CD4-positive, alpha-beta memory T cell (primary cell): ENCODE data around the gene DNAH5. TPM values are rescaled to one million over a fixed set of nuclear protein-coding genes. Genes with fewer than 3 reads are reported as not detected.

Experiments used
- CTCF ChIA-PET: fragments of 350-600 bp; sonication (Branson Sonifier 250); formaldehyde crosslinking; loops from one replicate; lab custom pipeline; 2021; ENCODE audit warnings: inconsistent platforms; ENCODE audit not compliant: partially characterized antibody; lab: Charles Lee
- POLR2A ChIA-PET: fragments of 350-600 bp; sonication (Branson Sonifier 250); formaldehyde crosslinking; loops from one replicate; lab custom pipeline; 2021; ENCODE audit not compliant: partially characterized antibody; lab: Charles Lee
- DNase-seq, 5 donors: peaks; one replicate each; pipeline versions ENCODE4 v3.0.0 to v3.0.0-alpha.2; 2020 to 2022; ENCODE audit warnings: mixed read lengths in 1 of 5
- H3K27ac ChIP-seq: one replicate; pipeline ENCODE4 v1.7.0; 2013; ENCODE audit warnings: low read depth, low read length
- H3K27me3 ChIP-seq: 2 replicates; pipeline ENCODE4 v1.7.0; 2013; ENCODE audit warnings: mild to moderate bottlenecking, low read length, moderate library complexity; ENCODE audit not compliant: insufficient read depth
- H3K36me3 ChIP-seq: 2 replicates; pipeline ENCODE4 v1.7.0; 2013; ENCODE audit warnings: mild to moderate bottlenecking, low read length, moderate library complexity; ENCODE audit not compliant: insufficient read depth
- H3K4me1 ChIP-seq: 2 replicates; pipeline ENCODE4 v1.7.0; 2013; ENCODE audit warnings: mild to moderate bottlenecking, low read length, moderate library complexity; ENCODE audit not compliant: insufficient read depth
- H3K4me3 ChIP-seq, 2 donors: one replicate each; pipeline ENCODE4 v1.7.0; 2013; ENCODE audit warnings: low read length in 2 of 2, mild to moderate bottlenecking in 1 of 2
- H3K9me3 ChIP-seq, 2 donors: one replicate each; pipeline ENCODE4 v1.7.0; 2013; ENCODE audit warnings: low read length in 2 of 2, control low read depth in 1 of 2; ENCODE audit not compliant: control insufficient read depth in 1 of 2
- H3K27ac Mint-ChIP-seq, 7 donors: one replicate each; pipeline ENCODE4 v1.8.0; 2020 to 2021; ENCODE audit warnings: mixed read lengths in 7 of 7, mild to moderate bottlenecking in 6 of 7, inconsistent platforms in 3 of 7, moderate library complexity in 3 of 7
- H3K27me3 Mint-ChIP-seq, 2 donors: one replicate each; pipeline ENCODE4 v1.8.0; 2020 to 2021; ENCODE audit warnings: mixed read lengths in 2 of 2
- H3K36me3 Mint-ChIP-seq, 2 donors: one replicate each; pipeline ENCODE4 v1.8.0; 2020 to 2021; ENCODE audit warnings: mixed read lengths in 2 of 2, inconsistent platforms in 1 of 2, mild to moderate bottlenecking in 1 of 2
- H3K4me1 Mint-ChIP-seq, 4 donors: one replicate each; pipeline ENCODE4 v1.8.0; 2020 to 2021; ENCODE audit warnings: mixed read lengths in 4 of 4, mild to moderate bottlenecking in 1 of 4
- H3K4me3 Mint-ChIP-seq, 8 donors: one replicate each; pipeline ENCODE4 v1.8.0; 2020 to 2021; ENCODE audit warnings: mixed read lengths in 8 of 8, mild to moderate bottlenecking in 7 of 8, moderate library complexity in 6 of 8, inconsistent platforms in 3 of 8
- H3K9me3 Mint-ChIP-seq, 8 donors: one replicate each; pipeline ENCODE4 v1.8.0; 2020 to 2021; ENCODE audit warnings: mixed read lengths in 8 of 8, mild to moderate bottlenecking in 5 of 8, inconsistent platforms in 3 of 8, moderate library complexity in 1 of 8
- intact Hi-C: fragments of 100-400 bp; cut with micrococcal nuclease; formaldehyde crosslinking; loops from one replicate; pipeline ENCODE4 v1.15.1; 2023
- polyA plus RNA-seq, 2 donors: library from polyadenylated mRNA; unstranded; fragments of 300-500 nt; fragmentation: Illumina TruSeq; gene quantifications; one replicate each; pipeline ENCODE4 v1.2.3, GENCODE V29; 2021
- total RNA-seq, 2 experiments: library from RNA; stranded (reverse); gene quantifications; one replicate each; pipeline ENCODE4 v1.2.3, GENCODE V29; 2021

DNAH5 gene
- total RNA-seq, result not detected
- polyA plus RNA-seq, result not detected

- Histone ChIP-seq H3K4me1 (no peaks in the 10 kb centered on the region), H3K9me3 (no peaks in the 10 kb centered on the region), H3K36me3 (no peaks in the 10 kb centered on the region), H3K4me3 (no peak within 1 kb of the TSS), H3K27ac (no peak within 1 kb of the TSS), H3K27me3 (no peaks in the 10 kb centered on the region)
- no peak within 1 kb of the TSS for H3K27ac Mint-ChIP-seq
- H3K4me3 Mint-ChIP-seq, result no peak within 1 kb of the TSS
- intact Hi-C loops, result no loop called here
- peaks cover 0 to 6% (median 0%) of the 10 kb centered on the region in 8 donors for H3K9me3 Mint-ChIP-seq
- H3K4me1 Mint-ChIP-seq, result no peaks in the 10 kb centered on the region
- ChIA-PET POLR2A (no interaction called here), CTCF (no interaction called here)
- no peaks in the 10 kb centered on the region for H3K36me3 Mint-ChIP-seq
- no peaks in the 10 kb centered on the region for H3K27me3 Mint-ChIP-seq
- no peak for DNase-seq
Observed at GRCh38 chr5:13944560-13945199, at the start of gene DNAH5. TSS of gene DNAH5 (minus strand) at chr5:13944688. CDS start at chr5:13944438, 250 bp downstream.

GRCh38 chr5:13993926-13994325 is 49.4 kb upstream of the DNAH5 start:
- no peak overlapping the region for H3K4me3 ChIP-seq
- Mint-ChIP-seq H3K4me1 (no peaks in the 10 kb centered on the region), H3K27me3 (no peaks in the 10 kb centered on the region), H3K27ac (no peak overlapping the region), H3K36me3 (no peaks in the 10 kb centered on the region), H3K4me3 (no peak overlapping the region), H3K9me3 (peaks cover 2 to 21% (median 10%) of the 10 kb centered on the region in 8 donors)
- ChIA-PET POLR2A (no interaction called here), CTCF (no interaction called here)
- no peak for DNase-seq
- intact Hi-C loops, result no loop called here
- no peaks in the 10 kb centered on the region for H3K9me3 ChIP-seq
- H3K27me3 ChIP-seq, result no peaks in the 10 kb centered on the region
- H3K27ac ChIP-seq, result no peak overlapping the region
- no peaks in the 10 kb centered on the region for H3K36me3 ChIP-seq
- H3K4me1 ChIP-seq, result no peaks in the 10 kb centered on the region

GRCh38 chr5:13992795-13993194 is 48.3 kb upstream of the DNAH5 start:
- Histone ChIP-seq H3K36me3 (no peaks in the 10 kb centered on the region), H3K4me3 (no peak overlapping the region), H3K9me3 (no peaks in the 10 kb centered on the region), H3K4me1 (no peaks in the 10 kb centered on the region), H3K27ac (no peak overlapping the region), H3K27me3 (no peaks in the 10 kb centered on the region)
- H3K27me3 Mint-ChIP-seq, result no peaks in the 10 kb centered on the region
- intact Hi-C loops, result no loop called here
- H3K36me3 Mint-ChIP-seq, result no peaks in the 10 kb centered on the region
- ChIA-PET POLR2A (no interaction called here), CTCF (no interaction called here)
- DNase-seq, result no peak
- H3K27ac Mint-ChIP-seq, result no peak overlapping the region
- no peaks in the 10 kb centered on the region for H3K4me1 Mint-ChIP-seq
- peaks cover 0 to 16% (median 7%) of the 10 kb centered on the region in 8 donors for H3K9me3 Mint-ChIP-seq
- H3K4me3 Mint-ChIP-seq, result no peak overlapping the region

- H3K27me3 Mint-ChIP-seq, result peaks cover 0 to 2% of the 10 kb centered on the region in 2 donors
- intact Hi-C loops, result no loop called here
- no peak for DNase-seq
- Histone ChIP-seq H3K4me1 (no peaks in the 10 kb centered on the region), H3K27me3 (no peaks in the 10 kb centered on the region), H3K4me3 (no peak overlapping the region), H3K27ac (no peak overlapping the region), H3K36me3 (no peaks in the 10 kb centered on the region), H3K9me3 (no peaks in the 10 kb centered on the region)
- ChIA-PET CTCF (interaction anchor here (0.9 kb wide), 1 partner anchor 9 kb away, joined by 3 read pairs; no protein-coding TSS in a partner anchor), POLR2A (no interaction called here)
- H3K36me3 Mint-ChIP-seq, result no peaks in the 10 kb centered on the region
- H3K4me1 Mint-ChIP-seq, result no peaks in the 10 kb centered on the region
- no peak overlapping the region for H3K27ac Mint-ChIP-seq
- H3K4me3 Mint-ChIP-seq, result no peak overlapping the region
- peaks cover 0 to 9% (median 2%) of the 10 kb centered on the region in 8 donors for H3K9me3 Mint-ChIP-seq
Observed at GRCh38 chr5:13991365-13991764, 46.9 kb upstream of the DNAH5 start.

- no peak for DNase-seq
- Mint-ChIP-seq H3K27me3 (peaks cover 0 to 2% of the 10 kb centered on the region in 2 donors), H3K4me3 (no peak overlapping the region), H3K4me1 (no peaks in the 10 kb centered on the region), H3K9me3 (peaks cover 0 to 6% (median 1%) of the 10 kb centered on the region in 8 donors), H3K27ac (no peak overlapping the region), H3K36me3 (no peaks in the 10 kb centered on the region)
- intact Hi-C loops, result no loop called here
- CTCF ChIA-PET, result interaction anchor here (0.9 kb wide), 1 partner anchor 9 kb away, joined by 3 read pairs; no protein-coding TSS in a partner anchor
- Histone ChIP-seq H3K27ac (no peak overlapping the region), H3K27me3 (no peaks in the 10 kb centered on the region), H3K36me3 (no peaks in the 10 kb centered on the region), H3K4me1 (no peaks in the 10 kb centered on the region), H3K4me3 (no peak overlapping the region), H3K9me3 (no peaks in the 10 kb centered on the region)
- POLR2A ChIA-PET, result no interaction called here
Observed at GRCh38 chr5:13990896-13991295, 46.4 kb upstream of the DNAH5 start.

- Histone ChIP-seq H3K4me1 (no peaks in the 10 kb centered on the region), H3K27ac (no peak overlapping the region), H3K36me3 (no peaks in the 10 kb centered on the region), H3K9me3 (no peaks in the 10 kb centered on the region), H3K4me3 (no peak overlapping the region), H3K27me3 (no peaks in the 10 kb centered on the region)
- CTCF ChIA-PET, result interaction anchor here (0.7 kb wide), 1 partner anchor 913 kb away, joined by 3 read pairs; no protein-coding TSS in a partner anchor
- no peak for DNase-seq
- Mint-ChIP-seq H3K4me3 (no peak overlapping the region), H3K27me3 (peaks cover 0 to 3% of the 10 kb centered on the region in 2 donors), H3K9me3 (peaks cover 0 to 6% (median 1%) of the 10 kb centered on the region in 8 donors), H3K4me1 (no peaks in the 10 kb centered on the region), H3K36me3 (no peaks in the 10 kb centered on the region), H3K27ac (no peak overlapping the region)
- intact Hi-C loops, result loop anchor here (5.0 kb wide), 1 partner anchor 282 kb away; no protein-coding TSS in a partner anchor
- POLR2A ChIA-PET, result no interaction called here
Observed at GRCh38 chr5:13989832-13990231, 45.3 kb upstream of the DNAH5 start.

GRCh38 chr5:13987843-13988464 is 43.5 kb upstream of the DNAH5 start:
- intact Hi-C loops, result loop anchor here (5.0 kb wide), 1 partner anchor 284 kb away; no protein-coding TSS in a partner anchor
- H3K27ac ChIP-seq, result no peak overlapping the region
- H3K27me3 Mint-ChIP-seq, result peaks cover 0 to 3% of the 10 kb centered on the region in 2 donors
- CTCF ChIA-PET, result interaction anchor here (1.3 kb wide), 1 partner anchor 282 kb away, joined by 3 read pairs; no protein-coding TSS in a partner anchor
- H3K4me3 ChIP-seq, result no peak overlapping the region
- peaks cover 0 to 7% (median 1%) of the 10 kb centered on the region in 8 donors for H3K9me3 Mint-ChIP-seq
- no peaks in the 10 kb centered on the region for H3K36me3 Mint-ChIP-seq
- no peaks in the 10 kb centered on the region for H3K4me1 ChIP-seq
- no peaks in the 10 kb centered on the region for H3K27me3 ChIP-seq
- no peak for DNase-seq
- H3K9me3 ChIP-seq, result no peaks in the 10 kb centered on the region
- POLR2A ChIA-PET, result no interaction called here
- H3K4me3 Mint-ChIP-seq, result no peak overlapping the region
- no peak overlapping the region for H3K27ac Mint-ChIP-seq
- no peaks in the 10 kb centered on the region for H3K4me1 Mint-ChIP-seq
- no peaks in the 10 kb centered on the region for H3K36me3 ChIP-seq
